ENCODE measurements around the gene DACH1.

DNA sequence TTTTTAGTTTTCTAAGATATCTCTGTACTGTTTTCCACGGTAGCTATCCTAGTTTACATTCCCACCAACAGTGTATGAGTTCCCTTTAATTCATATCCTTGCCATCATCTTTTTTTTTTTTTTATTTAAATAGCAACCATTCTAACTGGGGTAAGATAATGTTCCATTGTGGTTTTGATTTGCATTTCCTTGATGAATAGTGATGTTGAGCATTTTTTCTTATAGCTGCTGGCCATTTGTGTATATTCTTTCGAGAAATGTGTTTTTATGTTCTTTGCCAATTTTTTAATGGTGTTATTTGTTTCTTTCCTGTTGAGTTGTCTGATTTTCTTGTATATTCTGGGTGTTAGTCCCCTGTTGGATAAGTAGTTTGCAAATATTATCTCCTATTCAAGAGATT, 454.8 kb downstream of the DACH1 start:
- TF ChIP-seq, protein P1, sequence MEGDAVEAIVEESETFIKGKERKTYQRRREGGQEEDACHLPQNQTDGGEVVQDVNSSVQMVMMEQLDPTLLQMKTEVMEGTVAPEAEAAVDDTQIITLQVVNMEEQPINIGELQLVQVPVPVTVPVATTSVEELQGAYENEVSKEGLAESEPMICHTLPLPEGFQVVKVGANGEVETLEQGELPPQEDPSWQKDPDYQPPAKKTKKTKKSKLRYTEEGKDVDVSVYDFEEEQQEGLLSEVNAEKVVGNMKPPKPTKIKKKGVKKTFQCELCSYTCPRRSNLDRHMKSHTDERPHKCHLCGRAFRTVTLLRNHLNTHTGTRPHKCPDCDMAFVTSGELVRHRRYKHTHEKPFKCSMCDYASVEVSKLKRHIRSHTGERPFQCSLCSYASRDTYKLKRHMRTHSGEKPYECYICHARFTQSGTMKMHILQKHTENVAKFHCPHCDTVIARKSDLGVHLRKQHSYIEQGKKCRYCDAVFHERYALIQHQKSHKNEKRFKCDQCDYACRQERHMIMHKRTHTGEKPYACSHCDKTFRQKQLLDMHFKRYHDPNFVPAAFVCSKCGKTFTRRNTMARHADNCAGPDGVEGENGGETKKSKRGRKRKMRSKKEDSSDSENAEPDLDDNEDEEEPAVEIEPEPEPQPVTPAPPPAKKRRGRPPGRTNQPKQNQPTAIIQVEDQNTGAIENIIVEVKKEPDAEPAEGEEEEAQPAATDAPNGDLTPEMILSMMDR (IDR thresholded peaks at IDR 0.05), result no peak
- no peak for TF ChIP-seq POLR2A (IDR thresholded peaks at IDR 0.05)

Data from esophagus squamous epithelium (tissue), 4 donors.